Trophoblast cell (in vitro differentiated cells and primary cell): ENCODE measurements around the gene LHPP.

Experiments used
- DNase-seq, 2 donors: peaks; one replicate each; pipeline ENCODE4 v3.0.0-alpha.2; 2016
- H2AFZ ChIP-seq: 2 replicates; pipeline ENCODE4 v1.6.1; 2013; ENCODE audit warnings: low read length, moderate library complexity, mild to moderate bottlenecking; ENCODE audit not compliant: insufficient read depth, poor library complexity
- H2AK5ac ChIP-seq: 2 replicates; pipeline ENCODE4 v1.6.1; 2013; ENCODE audit warnings: mild to moderate bottlenecking, low read length
- H2BK120ac ChIP-seq: 2 replicates; pipeline ENCODE4 v1.6.1; 2013; ENCODE audit warnings: low read length, mild to moderate bottlenecking, moderate library complexity; ENCODE audit not compliant: insufficient read depth, poor library complexity
- H2BK12ac ChIP-seq: 2 replicates; pipeline ENCODE4 v1.6.1; 2013; ENCODE audit warnings: mild to moderate bottlenecking, low read length, moderate library complexity
- H2BK5ac ChIP-seq: 2 replicates; pipeline ENCODE4 v1.6.1; 2013; ENCODE audit warnings: low read length, low read depth, moderate library complexity, mild to moderate bottlenecking; ENCODE audit not compliant: poor library complexity
- H3K14ac ChIP-seq: 2 replicates; pipeline ENCODE4 v1.6.1; 2013; ENCODE audit warnings: mild to moderate bottlenecking, low read length
- H3K18ac ChIP-seq: 2 replicates; pipeline ENCODE4 v1.6.1; 2013; ENCODE audit warnings: mild to moderate bottlenecking, low read length
- H3K23ac ChIP-seq: 2 replicates; pipeline ENCODE4 v1.6.1; 2013; ENCODE audit warnings: low read length
- H3K27ac ChIP-seq: 2 replicates; pipeline ENCODE4 v1.5.1; 2013; ENCODE audit warnings: low read depth, mild to moderate bottlenecking, inconsistent platforms, low read length, moderate library complexity
- H3K27me3 ChIP-seq: 2 replicates; pipeline ENCODE4 v1.6.1; 2013; ENCODE audit warnings: inconsistent platforms, mild to moderate bottlenecking, low read length, moderate library complexity; ENCODE audit not compliant: insufficient read depth
- H3K36me3 ChIP-seq, 2 experiments: 1 replicate in 1 of 2; 2 replicates in 1 of 2; pipeline ENCODE4 v1.6.1; 2013; ENCODE audit warnings: low read length in 2 of 2, mild to moderate bottlenecking in 2 of 2, moderate library complexity in 1 of 2; ENCODE audit not compliant: insufficient read depth in 2 of 2, control insufficient read depth in 1 of 2
- H3K4ac ChIP-seq: 2 replicates; pipeline ENCODE4 v1.6.1; 2013; ENCODE audit warnings: low read depth, mild to moderate bottlenecking, low read length, moderate library complexity
- H3K4me1 ChIP-seq, 2 experiments: 1 replicate in 1 of 2; 2 replicates in 1 of 2; pipeline ENCODE4 v1.6.1; 2013; ENCODE audit warnings: low read length in 2 of 2, mild to moderate bottlenecking in 2 of 2, moderate library complexity in 1 of 2; ENCODE audit not compliant: insufficient read depth in 2 of 2, control insufficient read depth in 1 of 2
- H3K4me2 ChIP-seq: 2 replicates; pipeline ENCODE4 v1.6.1; 2013; ENCODE audit warnings: inconsistent platforms, mild to moderate bottlenecking, low read length, moderate library complexity
- H3K4me3 ChIP-seq: 2 replicates; pipeline ENCODE4 v1.5.1; 2013; ENCODE audit warnings: mild to moderate bottlenecking, low read depth, low read length, inconsistent platforms
- H3K79me1 ChIP-seq: one replicate; pipeline ENCODE4 v1.6.1; 2013; ENCODE audit warnings: low read length
- H3K79me2 ChIP-seq: 2 replicates; pipeline ENCODE4 v1.6.1; 2013; ENCODE audit warnings: low read length, mild to moderate bottlenecking; ENCODE audit not compliant: control insufficient read depth, insufficient read depth, poor library complexity
- H3K9ac ChIP-seq: 2 replicates; pipeline ENCODE4 v1.6.1; 2013; ENCODE audit warnings: mild to moderate bottlenecking, low read length
- H3K9me3 ChIP-seq: 2 replicates; pipeline ENCODE4 v1.6.1; 2013; ENCODE audit warnings: low read depth, mild to moderate bottlenecking, control low read depth, inconsistent platforms, low read length; ENCODE audit not compliant: insufficient read depth
- H4K12ac ChIP-seq: 2 replicates; pipeline ENCODE4 v1.6.1; 2013; ENCODE audit warnings: low read depth, mild to moderate bottlenecking, low read length, moderate library complexity
- H4K8ac ChIP-seq: 2 replicates; pipeline ENCODE4 v1.6.1; 2013; ENCODE audit warnings: low read depth, mild to moderate bottlenecking, low read length, moderate library complexity
- H4K91ac ChIP-seq: one replicate; pipeline ENCODE4 v1.6.1; 2013; ENCODE audit warnings: low read depth, mild to moderate bottlenecking, low read length, moderate library complexity
- WGBS: extraction: QIAGEN DNeasy Blood & Tissue Kit; methylation state at CpG from one replicate; pipeline ENCODE4 v1.1.7; 2013; ENCODE audit warnings: missing lambda C conversion rate; ENCODE audit not compliant: insufficient read length, insufficient coverage; ENCODE audit errors: extremely low coverage; 5-methylcytosine and 5-hydroxymethylcytosine counted together

Gene LHPP

GRCh38 chr10:124525751-124526600 lies 64.4 kb downstream of the LHPP start:
- Histone ChIP-seq H2AFZ (no peak overlapping the region), H2AK5ac (no peak overlapping the region), H3K14ac (no peak overlapping the region), H3K36me3 (no peaks in the 10 kb centered on the region), H2BK5ac (no peak overlapping the region), H2BK12ac (no peak overlapping the region), H3K9me3 (peaks cover 2% of the 10 kb centered on the region), H3K23ac (no peak overlapping the region), H3K9ac (no peak overlapping the region), H3K79me1 (no peaks in the 10 kb centered on the region), H3K4me2 (no peak overlapping the region), H2BK120ac (no peak overlapping the region), H3K4me1 (peaks cover 6 to 8% of the 10 kb centered on the region in 2 experiments), H3K27me3 (no peaks in the 10 kb centered on the region), H4K91ac (no peak overlapping the region), H4K12ac (no peak overlapping the region), H3K4me3 (no peak overlapping the region), H4K8ac (no peak overlapping the region), H3K27ac (no peak overlapping the region), H3K4ac (no peak overlapping the region), H3K18ac (no peak overlapping the region), H3K79me2 (no peaks in the 10 kb centered on the region)
- WGBS: no CpG with 5 or more reads among the region's 20 CpGs
- no peak for DNase-seq

GRCh38 chr10:124526621-124527267 lies 65.1 kb downstream of the LHPP start:
- Histone ChIP-seq H3K14ac (no peak overlapping the region), H4K91ac (no peak overlapping the region), H3K4me2 (no peak overlapping the region), H2AK5ac (no peak overlapping the region), H2AFZ (no peak overlapping the region), H3K18ac (no peak overlapping the region), H3K23ac (no peak overlapping the region), H3K4ac (no peak overlapping the region), H3K4me3 (no peak overlapping the region), H3K79me2 (no peaks in the 10 kb centered on the region), H3K36me3 (no peaks in the 10 kb centered on the region), H4K8ac (no peak overlapping the region), H3K27ac (no peak overlapping the region), H3K27me3 (no peaks in the 10 kb centered on the region), H3K9me3 (peaks cover 2% of the 10 kb centered on the region), H3K9ac (no peak overlapping the region), H4K12ac (no peak overlapping the region), H3K79me1 (no peaks in the 10 kb centered on the region), H2BK12ac (no peak overlapping the region), H2BK5ac (no peak overlapping the region), H3K4me1 (peaks cover 6 to 8% of the 10 kb centered on the region in 2 experiments), H2BK120ac (no peak overlapping the region)
- WGBS: no CpG with 5 or more reads among the region's 17 CpGs
- no peak for DNase-seq

- H4K91ac ChIP-seq: no peak overlapping the region
- no peaks in the 10 kb centered on the region for H3K79me1 ChIP-seq
- no peaks in the 10 kb centered on the region for H3K36me3 ChIP-seq
- H3K4ac ChIP-seq: no peak overlapping the region
- H3K4me3 ChIP-seq: no peak overlapping the region
- no peak overlapping the region for H2BK120ac ChIP-seq
- H3K27me3 ChIP-seq: no peaks in the 10 kb centered on the region
- H4K8ac ChIP-seq: no peak overlapping the region
- no peak overlapping the region for H3K4me2 ChIP-seq
- no peak for DNase-seq
- no peak overlapping the region for H2BK12ac ChIP-seq
- H2AK5ac ChIP-seq: no peak overlapping the region
- peaks cover 6 to 8% of the 10 kb centered on the region in 2 experiments for H3K4me1 ChIP-seq
- no peak overlapping the region for H2BK5ac ChIP-seq
- no peak overlapping the region for H3K18ac ChIP-seq
- no peak overlapping the region for H4K12ac ChIP-seq
- WGBS: no CpG with 5 or more reads among the region's 11 CpGs
- peaks cover 2% of the 10 kb centered on the region for H3K9me3 ChIP-seq
- H3K79me2 ChIP-seq: no peaks in the 10 kb centered on the region
- no peak overlapping the region for H3K23ac ChIP-seq
- no peak overlapping the region for H3K27ac ChIP-seq
- H2AFZ ChIP-seq: no peak overlapping the region
- H3K9ac ChIP-seq: no peak overlapping the region
- H3K14ac ChIP-seq: no peak overlapping the region
Observed at GRCh38 chr10:124527874-124528395, 66.3 kb downstream of the LHPP start.

- Histone ChIP-seq H3K4me3 (no peak overlapping the region), H3K4me2 (no peak overlapping the region), H3K4ac (no peak overlapping the region), H3K23ac (no peak overlapping the region), H2AFZ (no peak overlapping the region), H3K9me3 (peaks cover 2% of the 10 kb centered on the region), H3K14ac (no peak overlapping the region), H2BK5ac (no peak overlapping the region), H4K91ac (no peak overlapping the region), H2BK120ac (no peak overlapping the region), H2BK12ac (no peak overlapping the region), H4K8ac (no peak overlapping the region), H3K27me3 (no peaks in the 10 kb centered on the region), H3K18ac (no peak overlapping the region), H3K27ac (no peak overlapping the region), H2AK5ac (no peak overlapping the region), H4K12ac (no peak overlapping the region), H3K9ac (no peak overlapping the region), H3K36me3 (no peaks in the 10 kb centered on the region), H3K79me2 (peaks cover 2% of the 10 kb centered on the region), H3K79me1 (peaks cover 4% of the 10 kb centered on the region), H3K4me1 (peaks cover 6 to 13% of the 10 kb centered on the region in 2 experiments)
- no peak for DNase-seq
- WGBS: no CpG with 5 or more reads among the region's 17 CpGs
Observed at GRCh38 chr10:124529661-124530214, 68.1 kb downstream of the LHPP start.
